ENCODE measurements around the gene GATAD1.
"Not testable (repeated sequence)": the region's sequence is repeated elsewhere in the genome, so short reads cannot be mapped to it uniquely, and the experiment has no call there.

Gene GATAD1

GRCh38 chr7:92483624-92484023, 36.3 kb downstream of the GATAD1 start:
- DNase-seq (ENCODE audit: low read depth, low spot score), result not testable (repeated sequence)

GRCh38 chr7:92484226-92484625, 36.9 kb downstream of the GATAD1 start:
- DNase-seq (ENCODE audit: low read depth, low spot score), result not testable (repeated sequence)

- DNase-seq (ENCODE audit: low read depth, low spot score), result no peak
Measured at GRCh38 chr7:92485267-92485892, 38.1 kb downstream of the GATAD1 start.

DNA sequence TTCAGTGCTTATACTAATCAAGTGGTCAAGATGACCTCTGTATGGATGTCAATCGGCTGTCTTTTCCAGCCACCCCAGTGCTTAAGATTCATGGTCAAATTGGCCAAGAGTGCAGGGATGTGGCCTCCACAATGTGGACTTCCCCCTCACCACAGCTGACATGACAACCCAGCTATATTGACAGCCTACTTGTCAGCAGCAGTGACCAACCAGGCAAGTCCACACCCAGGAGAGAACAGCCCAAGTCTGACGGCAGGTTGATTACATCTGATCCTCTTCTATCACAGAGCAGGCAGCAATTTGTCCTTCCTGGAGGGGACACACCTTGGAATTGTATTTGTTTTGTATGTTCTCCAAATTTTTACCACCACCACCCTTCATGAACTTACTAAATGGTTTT, 38.7 kb downstream of the GATAD1 start:
- no peak for DNase-seq (ENCODE audit: low read depth, low spot score)

GRCh38 chr7:92487804-92488203, 40.5 kb downstream of the GATAD1 start:
- DNase-seq (ENCODE audit: low read depth, low spot score), result no peak

DNA sequence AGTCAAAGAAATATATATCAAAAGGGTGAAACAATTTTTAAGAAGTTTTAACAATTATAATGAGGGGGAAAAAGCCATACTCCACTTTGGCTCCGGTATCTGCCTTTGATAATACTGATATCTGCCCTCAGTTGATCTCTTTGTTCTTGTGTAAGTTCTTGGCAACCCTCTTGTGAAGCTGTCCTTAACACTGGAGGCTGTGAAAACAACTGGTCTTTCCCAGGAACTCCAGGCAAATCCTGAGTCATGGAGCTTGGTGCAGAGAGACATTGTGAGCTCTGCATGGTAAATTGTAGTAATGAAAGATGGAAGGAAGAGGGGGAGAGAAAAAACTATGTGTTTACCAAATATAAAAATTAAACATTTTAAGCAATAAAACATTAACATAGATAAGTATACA, 42.4 kb downstream of the GATAD1 start:
- no peak for DNase-seq (ENCODE audit: low read depth, low spot score)

GRCh38 chr7:92496876-92497275, 49.6 kb downstream of the GATAD1 start:
- DNase-seq (ENCODE audit: low read depth, low spot score), result no peak

- DNase-seq (ENCODE audit: low read depth, low spot score), result no peak
Measured at GRCh38 chr7:92498557-92498956, 51.3 kb downstream of the GATAD1 start.

DNA sequence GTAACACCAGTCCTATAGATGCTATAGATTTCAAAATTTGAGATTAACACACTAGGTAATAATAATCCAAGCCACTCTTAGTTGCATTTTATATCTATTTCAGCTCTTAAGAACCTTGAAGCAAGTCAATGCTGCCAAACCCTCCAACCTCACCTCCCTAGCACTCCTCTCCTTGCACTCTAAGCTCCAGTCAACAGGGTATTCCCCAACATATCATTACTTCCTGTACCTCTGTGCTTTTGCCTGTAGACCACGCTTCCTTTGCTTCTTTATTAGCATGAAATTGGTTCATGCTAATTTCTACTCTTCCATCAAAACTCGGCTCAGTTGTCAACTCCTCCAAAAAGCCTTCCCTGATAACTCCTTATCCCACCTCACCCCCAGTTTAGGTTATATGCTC, 56.5 kb downstream of the GATAD1 start:
- no peak for DNase-seq (ENCODE audit: low read depth, low spot score)

DNA sequence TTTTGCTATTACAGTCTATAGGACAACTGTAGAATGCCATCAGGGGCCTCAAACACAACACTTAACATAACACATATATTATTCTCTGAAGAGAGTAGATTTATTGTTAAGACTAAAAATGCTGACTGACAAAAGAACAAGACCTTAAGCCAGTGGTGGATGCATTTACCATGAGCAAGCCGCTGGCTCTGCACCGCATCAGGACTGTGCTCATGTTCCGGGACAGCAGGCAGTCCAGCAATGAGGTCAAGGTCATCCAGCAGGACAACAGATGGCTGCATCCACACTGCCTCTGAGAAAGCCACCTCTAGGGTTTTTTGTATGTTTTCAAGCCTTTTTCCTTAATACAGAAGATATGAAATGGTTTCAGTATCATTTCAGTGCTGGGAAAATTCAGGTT, 57.3 kb downstream of the GATAD1 start:
- no peak for DNase-seq (ENCODE audit: low read depth, low spot score)

DNA sequence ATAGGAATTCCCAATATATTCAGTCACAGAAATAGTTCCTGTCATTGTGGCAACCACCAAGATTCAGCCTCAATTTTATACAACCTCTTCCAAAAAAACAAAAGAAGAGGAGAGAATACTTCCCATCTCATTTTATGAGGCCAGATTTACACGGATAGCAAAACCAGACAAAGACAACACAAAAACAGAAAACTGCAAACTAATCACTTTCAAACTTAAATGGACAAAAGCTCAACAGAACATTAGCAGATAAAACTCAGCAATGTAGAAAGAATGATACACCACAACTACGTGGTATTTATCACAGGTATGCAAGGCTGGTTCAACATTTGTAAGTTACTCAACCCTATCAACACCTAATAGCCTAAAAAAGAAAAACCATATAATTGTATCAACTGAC, 59.1 kb downstream of the GATAD1 start:
- DNase-seq (ENCODE audit: low read depth, low spot score), result no peak

GRCh38 chr7:92508946-92509345, 61.7 kb downstream of the GATAD1 start:
- DNase-seq (ENCODE audit: low read depth, low spot score), result no peak
